ENCODE measurements around the gene AVEN.

Gene AVEN

GRCh38 chr15:33934921-33935320, 104.1 kb downstream of the AVEN start:
- Histone ChIP-seq H3K4me3 (ENCODE audit: low read depth, low read length, poor library complexity, severe bottlenecking) (no peak overlapping the region), H3K9ac (ENCODE audit: low read length) (no peak overlapping the region), H2AFZ (ENCODE audit: low read length) (no peak overlapping the region), H3K27me3 (ENCODE audit: insufficient read depth, low read length) (no peaks in the 10 kb centered on the region), H3K4me1 (ENCODE audit: insufficient read depth, low read length, severe bottlenecking) (no peaks in the 10 kb centered on the region), H3K4me2 (ENCODE audit: low read length) (no peak overlapping the region), H3K79me2 (ENCODE audit: insufficient read depth, low read length) (no peaks in the 10 kb centered on the region), H4K20me1 (ENCODE audit: insufficient read depth, low read length) (no peaks in the 10 kb centered on the region), H3F3A (ENCODE audit: insufficient read depth, low read length) (no peaks in the 10 kb centered on the region), H3K27ac (ENCODE audit: low read depth, low read length, poor library complexity, severe bottlenecking) (no peak overlapping the region), H3K36me3 (ENCODE audit: insufficient read depth, low read length) (no peaks in the 10 kb centered on the region), H3K9me3 (ENCODE audit: low read length) (no peaks in the 10 kb centered on the region), H3K9me2 (ENCODE audit: low read depth, low read length) (no peaks in the 10 kb centered on the region)
- TF ChIP-seq CTCF (IDR thresholded peaks at IDR 0.05; ENCODE audit: low read length) (no peak), EZH2 (IDR thresholded peaks at IDR 0.05; ENCODE audit: borderline replicate concordance, low read length) (no peak)

GRCh38 chr15:33934396-33934795, 104.6 kb downstream of the AVEN start:
- Histone ChIP-seq H3K27ac (ENCODE audit: low read depth, low read length, poor library complexity, severe bottlenecking) (no peak overlapping the region), H3K4me1 (ENCODE audit: insufficient read depth, low read length, severe bottlenecking) (no peaks in the 10 kb centered on the region), H3K36me3 (ENCODE audit: insufficient read depth, low read length) (no peaks in the 10 kb centered on the region), H3K9ac (ENCODE audit: low read length) (no peak overlapping the region), H3K4me2 (ENCODE audit: low read length) (no peak overlapping the region), H3K9me3 (ENCODE audit: low read length) (no peaks in the 10 kb centered on the region), H3F3A (ENCODE audit: insufficient read depth, low read length) (no peaks in the 10 kb centered on the region), H4K20me1 (ENCODE audit: insufficient read depth, low read length) (no peaks in the 10 kb centered on the region), H3K27me3 (ENCODE audit: insufficient read depth, low read length) (no peaks in the 10 kb centered on the region), H3K9me2 (ENCODE audit: low read depth, low read length) (no peaks in the 10 kb centered on the region), H2AFZ (ENCODE audit: low read length) (no peak overlapping the region), H3K4me3 (ENCODE audit: low read depth, low read length, poor library complexity, severe bottlenecking) (no peak overlapping the region), H3K79me2 (ENCODE audit: insufficient read depth, low read length) (no peaks in the 10 kb centered on the region)
- TF ChIP-seq CTCF (IDR thresholded peaks at IDR 0.05; ENCODE audit: low read length) = no peak
- no peak for TF ChIP-seq EZH2 (IDR thresholded peaks at IDR 0.05; ENCODE audit: borderline replicate concordance, low read length)

- Histone ChIP-seq H4K20me1 (ENCODE audit: insufficient read depth, low read length) (no peaks in the 10 kb centered on the region), H3K9me3 (ENCODE audit: low read length) (no peaks in the 10 kb centered on the region), H3K4me3 (ENCODE audit: low read depth, low read length, poor library complexity, severe bottlenecking) (no peak overlapping the region), H3K27me3 (ENCODE audit: insufficient read depth, low read length) (no peaks in the 10 kb centered on the region), H3K4me2 (ENCODE audit: low read length) (no peak overlapping the region), H3K9me2 (ENCODE audit: low read depth, low read length) (no peaks in the 10 kb centered on the region), H3K79me2 (ENCODE audit: insufficient read depth, low read length) (no peaks in the 10 kb centered on the region), H2AFZ (ENCODE audit: low read length) (no peak overlapping the region), H3K4me1 (ENCODE audit: insufficient read depth, low read length, severe bottlenecking) (no peaks in the 10 kb centered on the region), H3K9ac (ENCODE audit: low read length) (no peak overlapping the region), H3K27ac (ENCODE audit: low read depth, low read length, poor library complexity, severe bottlenecking) (no peak overlapping the region), H3K36me3 (ENCODE audit: insufficient read depth, low read length) (no peaks in the 10 kb centered on the region), H3F3A (ENCODE audit: insufficient read depth, low read length) (no peaks in the 10 kb centered on the region)
- TF ChIP-seq CTCF (IDR thresholded peaks at IDR 0.05; ENCODE audit: low read length) (no peak), EZH2 (IDR thresholded peaks at IDR 0.05; ENCODE audit: borderline replicate concordance, low read length) (no peak)
These were observed 106.3 kb downstream of the AVEN start for GRCh38 chr15:33932734-33933133.

Data from OCI-LY1 (cell line).